ENCODE results near the gene NAALADL2.

The NAALADL2 gene

GRCh38 chr3:174858353-174858752, 781 bp upstream of the NAALADL2 start:
- H3K4me2 ChIP-seq (ENCODE audit: low read length) = no peak overlapping the region
- no peaks in the 10 kb centered on the region for H3K9me2 ChIP-seq (ENCODE audit: low read depth, low read length)
- H3K4me3 ChIP-seq (ENCODE audit: low read depth, low read length, poor library complexity, severe bottlenecking) = no peak overlapping the region
- H3K79me2 ChIP-seq (ENCODE audit: insufficient read depth, low read length) = no peaks in the 10 kb centered on the region
- TF ChIP-seq, protein P1, sequence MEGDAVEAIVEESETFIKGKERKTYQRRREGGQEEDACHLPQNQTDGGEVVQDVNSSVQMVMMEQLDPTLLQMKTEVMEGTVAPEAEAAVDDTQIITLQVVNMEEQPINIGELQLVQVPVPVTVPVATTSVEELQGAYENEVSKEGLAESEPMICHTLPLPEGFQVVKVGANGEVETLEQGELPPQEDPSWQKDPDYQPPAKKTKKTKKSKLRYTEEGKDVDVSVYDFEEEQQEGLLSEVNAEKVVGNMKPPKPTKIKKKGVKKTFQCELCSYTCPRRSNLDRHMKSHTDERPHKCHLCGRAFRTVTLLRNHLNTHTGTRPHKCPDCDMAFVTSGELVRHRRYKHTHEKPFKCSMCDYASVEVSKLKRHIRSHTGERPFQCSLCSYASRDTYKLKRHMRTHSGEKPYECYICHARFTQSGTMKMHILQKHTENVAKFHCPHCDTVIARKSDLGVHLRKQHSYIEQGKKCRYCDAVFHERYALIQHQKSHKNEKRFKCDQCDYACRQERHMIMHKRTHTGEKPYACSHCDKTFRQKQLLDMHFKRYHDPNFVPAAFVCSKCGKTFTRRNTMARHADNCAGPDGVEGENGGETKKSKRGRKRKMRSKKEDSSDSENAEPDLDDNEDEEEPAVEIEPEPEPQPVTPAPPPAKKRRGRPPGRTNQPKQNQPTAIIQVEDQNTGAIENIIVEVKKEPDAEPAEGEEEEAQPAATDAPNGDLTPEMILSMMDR (IDR thresholded peaks at IDR 0.05; ENCODE audit: low read length) = no peak
- TF ChIP-seq EZH2 (IDR thresholded peaks at IDR 0.05; ENCODE audit: borderline replicate concordance, low read length) = no peak
- H3K4me1 ChIP-seq (ENCODE audit: insufficient read depth, low read length, severe bottlenecking) = no peaks in the 10 kb centered on the region
- H3K36me3 ChIP-seq (ENCODE audit: insufficient read depth, low read length) = no peaks in the 10 kb centered on the region
- no peak overlapping the region for H2AFZ ChIP-seq (ENCODE audit: low read length)
- no peak overlapping the region for H3K27ac ChIP-seq (ENCODE audit: low read depth, low read length, poor library complexity, severe bottlenecking)
- H3K27me3 ChIP-seq (ENCODE audit: insufficient read depth, low read length) = no peaks in the 10 kb centered on the region
- H3F3A ChIP-seq (ENCODE audit: insufficient read depth, low read length) = no peaks in the 10 kb centered on the region
- H4K20me1 ChIP-seq (ENCODE audit: insufficient read depth, low read length) = no peaks in the 10 kb centered on the region
- H3K9ac ChIP-seq (ENCODE audit: low read length) = no peak overlapping the region
- H3K9me3 ChIP-seq (ENCODE audit: low read length) = no peaks in the 10 kb centered on the region

DNA sequence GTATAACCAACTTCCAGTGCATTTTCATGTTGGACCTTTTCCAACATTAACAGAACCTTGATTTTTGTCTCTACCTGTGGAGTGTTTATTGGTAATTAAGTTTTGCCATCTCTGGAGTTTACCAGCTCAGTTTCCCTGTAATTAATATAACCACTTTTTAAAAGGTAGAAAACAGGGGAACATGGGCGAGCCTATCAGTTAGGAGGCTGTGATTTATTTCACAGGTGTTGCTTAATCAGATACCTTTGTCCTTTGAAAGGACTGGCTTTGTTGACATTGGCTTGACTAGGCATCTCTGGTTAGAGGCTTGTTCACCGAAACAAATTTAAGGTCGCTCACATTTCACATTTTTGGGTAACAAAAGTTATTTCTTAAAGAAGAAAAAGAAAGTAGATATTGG, 622 bp downstream of the NAALADL2 start:
- Histone ChIP-seq H3K9ac (ENCODE audit: low read length) (no peak overlapping the region), H3K79me2 (ENCODE audit: insufficient read depth, low read length) (no peaks in the 10 kb centered on the region), H2AFZ (ENCODE audit: low read length) (no peak overlapping the region)

GRCh38 chr3:174862101-174862500, 3.0 kb downstream of the NAALADL2 start:
- TF ChIP-seq, protein P1 (IDR thresholded peaks at IDR 0.05; ENCODE audit: low read length) = peak; percentile 30; the same call in 1 of the 2 replicates
- TF ChIP-seq EZH2 (IDR thresholded peaks at IDR 0.05; ENCODE audit: borderline replicate concordance, low read length) = no peak
- Histone ChIP-seq H2AFZ (ENCODE audit: low read length) (no peak overlapping the region), H3K27ac (ENCODE audit: low read depth, low read length, poor library complexity, severe bottlenecking) (no peak overlapping the region), H3K27me3 (ENCODE audit: insufficient read depth, low read length) (no peaks in the 10 kb centered on the region), H3K4me2 (ENCODE audit: low read length) (no peak overlapping the region), H3K9me3 (ENCODE audit: low read length) (no peaks in the 10 kb centered on the region), H3K9me2 (ENCODE audit: low read depth, low read length) (no peaks in the 10 kb centered on the region), H3K4me3 (ENCODE audit: low read depth, low read length, poor library complexity, severe bottlenecking) (no peak overlapping the region), H3K9ac (ENCODE audit: low read length) (no peak overlapping the region), H3K36me3 (ENCODE audit: insufficient read depth, low read length) (no peaks in the 10 kb centered on the region), H3K4me1 (ENCODE audit: insufficient read depth, low read length, severe bottlenecking) (no peaks in the 10 kb centered on the region), H4K20me1 (ENCODE audit: insufficient read depth, low read length) (no peaks in the 10 kb centered on the region), H3K79me2 (ENCODE audit: insufficient read depth, low read length) (no peaks in the 10 kb centered on the region), H3F3A (ENCODE audit: insufficient read depth, low read length) (no peaks in the 10 kb centered on the region)

More for the DNA sequence above, 622 bp downstream of the NAALADL2 start:
- Histone ChIP-seq H3K4me3 (ENCODE audit: low read depth, low read length, poor library complexity, severe bottlenecking) (no peak overlapping the region), H3K4me2 (ENCODE audit: low read length) (no peak overlapping the region), H3K9me2 (ENCODE audit: low read depth, low read length) (no peaks in the 10 kb centered on the region), H3K27ac (ENCODE audit: low read depth, low read length, poor library complexity, severe bottlenecking) (no peak overlapping the region), H3K9me3 (ENCODE audit: low read length) (no peaks in the 10 kb centered on the region), H4K20me1 (ENCODE audit: insufficient read depth, low read length) (no peaks in the 10 kb centered on the region), H3K27me3 (ENCODE audit: insufficient read depth, low read length) (no peaks in the 10 kb centered on the region), H3F3A (ENCODE audit: insufficient read depth, low read length) (no peaks in the 10 kb centered on the region), H3K4me1 (ENCODE audit: insufficient read depth, low read length, severe bottlenecking) (no peaks in the 10 kb centered on the region), H3K36me3 (ENCODE audit: insufficient read depth, low read length) (no peaks in the 10 kb centered on the region)
- TF ChIP-seq, protein P1 (IDR thresholded peaks at IDR 0.05; ENCODE audit: low read length) = no peak
- no peak for TF ChIP-seq EZH2 (IDR thresholded peaks at IDR 0.05; ENCODE audit: borderline replicate concordance, low read length)

All from OCI-LY1 (cell line).